Measurements from ENCODE around the gene SLC25A22.

Gene SLC25A22

GRCh38 chr11:774873-775592 is 23.0 kb downstream of the SLC25A22 start:
- no peak for DNase-seq (ENCODE audit: low read depth in 1 of 2, low spot score in 1 of 2)

GRCh38 chr11:773830-774229 is 24.3 kb downstream of the SLC25A22 start:
- no peak for DNase-seq (ENCODE audit: low read depth in 1 of 2, low spot score in 1 of 2)

GRCh38 chr11:773425-773824 is 24.7 kb downstream of the SLC25A22 start:
- no peak for DNase-seq (ENCODE audit: low read depth in 1 of 2, low spot score in 1 of 2)

- no peak for DNase-seq (ENCODE audit: low read depth in 1 of 2, low spot score in 1 of 2)
Observed at GRCh38 chr11:772429-773390, 25.4 kb downstream of the SLC25A22 start.

DNA sequence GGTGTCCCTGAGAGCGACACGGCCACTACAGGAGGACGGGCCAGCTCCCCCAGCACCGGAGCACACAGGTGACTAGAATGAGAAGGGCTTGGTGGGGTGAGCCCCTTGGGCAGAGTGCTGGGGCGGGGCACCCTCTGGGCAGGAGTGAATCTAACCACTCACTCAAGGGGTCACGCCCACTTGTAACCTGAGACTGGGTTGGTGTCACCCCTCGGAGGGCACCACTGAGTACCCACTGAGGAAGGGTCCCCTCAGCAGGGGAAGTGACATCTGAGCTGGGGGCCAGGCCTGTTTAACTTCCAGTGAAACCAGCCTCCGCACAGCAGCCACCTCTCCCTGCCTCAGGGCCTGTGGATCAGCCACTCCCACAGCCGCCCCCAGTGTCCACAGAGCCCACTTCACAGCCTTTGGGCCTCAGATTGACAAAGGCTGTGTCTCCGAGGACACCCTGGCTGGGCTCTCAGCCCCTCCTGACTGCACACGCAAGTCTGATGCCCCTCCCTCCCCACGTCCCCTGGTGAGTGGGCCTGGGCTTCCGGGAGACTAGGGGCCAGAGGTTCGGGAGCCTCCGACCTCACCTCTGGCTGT is 26.4 kb downstream of the SLC25A22 start:
- no peak for DNase-seq (ENCODE audit: low read depth in 1 of 2, low spot score in 1 of 2)

GRCh38 chr11:770642-771616 is 27.2 kb downstream of the SLC25A22 start:
- DNase-seq (ENCODE audit: low read depth in 1 of 2, low spot score in 1 of 2) = no peak

GRCh38 chr11:769887-770641 is 28.0 kb downstream of the SLC25A22 start:
- DNase-seq (ENCODE audit: low read depth in 1 of 2, low spot score in 1 of 2) = no peak

GRCh38 chr11:767238-767637 is 30.8 kb downstream of the SLC25A22 start:
- no peak for DNase-seq (ENCODE audit: low read depth in 1 of 2, low spot score in 1 of 2)

- DNase-seq (ENCODE audit: low read depth in 1 of 2, low spot score in 1 of 2) = no peak
Observed at GRCh38 chr11:766936-767210, 31.2 kb downstream of the SLC25A22 start.

GRCh38 chr11:766106-766935 is 31.8 kb downstream of the SLC25A22 start:
- DNase-seq (ENCODE audit: low read depth in 1 of 2, low spot score in 1 of 2) = no peak

GRCh38 chr11:765802-766091 is 32.3 kb downstream of the SLC25A22 start:
- DNase-seq (ENCODE audit: low read depth in 1 of 2, low spot score in 1 of 2) = no peak

DNA sequence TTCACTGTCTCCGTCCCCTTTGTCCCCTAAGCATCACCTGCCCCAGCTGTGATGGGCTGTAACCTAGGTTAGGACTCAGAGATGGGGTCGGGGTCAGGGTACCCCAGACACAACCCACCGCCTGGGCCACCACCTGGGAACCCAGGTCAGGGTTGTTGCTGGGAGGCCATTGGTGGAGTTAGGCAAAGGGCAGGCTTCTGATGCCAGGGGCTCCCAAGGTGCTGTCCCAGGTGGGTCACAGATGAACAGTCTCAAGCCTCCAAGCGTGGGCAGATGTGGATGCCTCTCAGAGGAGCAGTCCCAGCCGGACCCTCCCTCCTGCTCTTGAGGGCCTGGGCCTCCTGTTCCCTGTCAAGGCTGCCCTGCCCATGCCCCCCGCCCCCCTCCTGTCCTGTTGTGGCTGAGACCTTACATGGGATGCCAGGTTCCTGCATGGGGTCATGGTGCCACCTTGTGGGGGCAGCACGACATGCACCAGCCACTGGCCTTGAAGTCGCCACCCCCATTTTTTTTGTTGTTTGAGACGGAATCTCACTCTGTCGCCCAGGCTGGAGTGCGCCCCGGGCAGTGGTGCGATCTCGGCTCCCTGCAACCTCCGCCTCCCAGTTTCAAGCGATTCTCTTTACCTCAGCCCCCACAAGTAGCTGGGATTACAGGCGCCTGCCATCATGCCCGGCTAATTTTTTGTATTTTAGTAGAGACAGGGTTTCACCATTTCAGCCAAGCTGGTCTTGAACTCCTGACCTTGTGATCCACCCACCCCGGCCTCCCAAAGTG is 32.9 kb downstream of the SLC25A22 start:
- peak; percentile 37 to 49 for DNase-seq (ENCODE audit: low read depth in 1 of 2, low spot score in 1 of 2)

DNA sequence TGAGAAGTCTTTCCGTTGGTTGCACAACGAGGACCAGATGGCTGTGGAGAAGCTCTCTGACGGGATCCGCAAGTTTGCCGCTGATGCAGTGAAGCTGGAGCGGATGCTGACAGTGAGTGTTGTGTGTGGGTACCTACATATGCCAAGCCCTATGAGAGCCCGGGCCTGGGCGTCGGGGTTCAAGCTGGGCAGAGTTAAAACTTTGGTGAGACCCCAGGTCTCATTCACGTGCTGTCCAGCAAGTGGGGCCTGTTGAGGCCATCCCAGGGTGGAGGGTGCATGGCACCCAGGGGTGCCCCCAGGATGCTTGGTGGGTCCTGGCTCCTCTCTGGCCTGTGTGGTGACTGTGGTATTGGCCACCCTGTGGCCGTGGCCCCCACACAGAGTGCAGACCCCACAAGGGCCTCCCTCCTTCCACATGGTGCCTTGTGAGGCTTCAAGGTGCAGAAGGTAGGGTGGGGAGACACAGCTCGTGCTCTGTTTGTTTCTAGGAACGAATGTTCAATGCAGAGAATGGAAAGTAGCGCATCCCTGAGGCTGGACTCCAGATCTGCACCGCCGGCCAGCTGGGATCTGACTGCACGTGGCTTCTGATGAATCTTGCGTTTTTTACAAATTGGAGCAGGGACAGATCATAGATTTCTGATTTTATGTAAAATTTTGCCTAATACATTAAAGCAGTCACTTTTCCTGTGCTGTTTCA is 33.6 kb downstream of the SLC25A22 start:
- no peak for DNase-seq (ENCODE audit: low read depth in 1 of 2, low spot score in 1 of 2)

DNA sequence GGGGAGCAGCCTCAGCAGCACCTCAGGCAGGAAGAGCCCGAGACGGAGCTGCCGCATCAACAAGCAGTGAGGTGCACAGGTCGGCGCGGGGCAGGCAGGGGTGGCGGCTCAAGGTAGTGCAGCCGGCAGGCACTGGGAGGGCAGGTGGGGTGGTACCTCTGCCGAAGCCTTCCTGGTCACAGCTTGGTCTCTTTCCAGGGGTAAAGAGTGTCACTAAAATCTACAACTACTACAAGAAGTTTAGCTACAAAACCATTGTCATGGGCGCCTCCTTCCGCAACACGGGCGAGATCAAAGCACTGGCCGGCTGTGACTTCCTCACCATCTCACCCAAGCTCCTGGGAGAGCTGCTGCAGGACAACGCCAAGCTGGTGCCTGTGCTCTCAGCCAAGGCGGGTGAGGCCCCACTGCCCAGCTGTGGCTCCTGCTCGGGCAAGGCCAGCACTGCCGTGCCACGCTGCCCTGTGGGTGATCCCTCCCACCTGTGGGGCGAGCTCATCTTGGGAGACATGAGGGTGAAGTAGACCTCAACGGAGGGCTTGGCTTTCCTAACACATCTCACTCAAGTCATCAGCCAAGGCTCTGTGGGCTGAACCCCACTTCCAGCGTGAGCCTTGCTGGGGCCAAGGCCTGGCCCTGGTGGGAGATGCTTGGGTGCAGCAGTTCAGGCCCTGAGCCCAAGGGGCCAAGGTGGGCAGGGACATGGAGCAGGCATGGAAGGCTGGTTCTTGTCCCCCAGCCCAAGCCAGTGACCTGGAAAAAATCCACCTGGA is 34.3 kb downstream of the SLC25A22 start:
- DNase-seq (ENCODE audit: low read depth in 1 of 2, low spot score in 1 of 2) = no peak

- no peak for DNase-seq (ENCODE audit: low read depth in 1 of 2, low spot score in 1 of 2)
Observed at GRCh38 chr11:763073-763463, 35.0 kb downstream of the SLC25A22 start.

GRCh38 chr11:762421-763072 is 35.5 kb downstream of the SLC25A22 start:
- DNase-seq (ENCODE audit: low read depth in 1 of 2, low spot score in 1 of 2) = no peak

- DNase-seq (ENCODE audit: low read depth in 1 of 2, low spot score in 1 of 2) = no peak
Observed at GRCh38 chr11:761526-762108, 36.5 kb downstream of the SLC25A22 start.

Data from stimulated activated CD4-positive, alpha-beta T cell treated with anti-CD3 and anti-CD28 coated beads, Interleukin-15, amount 100 ng/mL, for 1 hour (primary cell).